GM23248 (cell line): Measurements from ENCODE around the gene P2RX5.

ENCODE experiments used
- EZH2 ChIP-seq: fragments of 200-600 bp; sonication (generic); IDR thresholded peaks from 2 replicates; pipeline ENCODE4 v1.6.1; 2018; ENCODE audit warnings: antibody characterized with exemption, mild to moderate bottlenecking; ENCODE audit not compliant: insufficient read depth, poor library complexity, severe bottlenecking
- EZH2phosphoT487 ChIP-seq: fragments of 200-600 bp; sonication (generic); IDR thresholded peaks from 2 replicates; pipeline ENCODE4 v1.6.1; 2018; ENCODE audit warnings: antibody characterized with exemption, moderate library complexity, mild to moderate bottlenecking, low read depth; ENCODE audit not compliant: insufficient read depth

GRCh38 chr17:3641717-3642486 is 54.1 kb downstream of the P2RX5 start:
- TF ChIP-seq EZH2phosphoT487: no peak
- no peak for TF ChIP-seq EZH2
